DOHH2 (cell line): ENCODE data around the gene MB21D2.

ENCODE experiments used
- H3F3A ChIP-seq: fragments of 200-600 bp; sonication (generic), shearing (Covaris generic); 2 replicates; pipeline ENCODE4 v1.6.0; 2016; ENCODE audit warnings: antibody characterized with exemption, mild to moderate bottlenecking; ENCODE audit not compliant: control insufficient read depth, insufficient read depth
- H3K27ac ChIP-seq: fragments of 200-600 bp; sonication (generic); 2 replicates; pipeline ENCODE4 v1.5.1; 2014; ENCODE audit warnings: low read depth, mild to moderate bottlenecking, low read length, moderate library complexity
- H3K27me3 ChIP-seq: fragments of 200-600 bp; sonication (generic); 2 replicates; pipeline ENCODE4 v1.6.1; 2014; ENCODE audit warnings: mild to moderate bottlenecking, low read length, mixed read lengths; ENCODE audit not compliant: control insufficient read depth
- H3K36me3 ChIP-seq: fragments of 200-600 bp; sonication (generic); 2 replicates; pipeline ENCODE4 v1.6.1; 2014; ENCODE audit warnings: mild to moderate bottlenecking, low read length, moderate library complexity, mixed read lengths; ENCODE audit not compliant: control insufficient read depth
- H3K4me1 ChIP-seq: fragments of 200-600 bp; sonication (generic); 2 replicates; pipeline ENCODE4 v1.6.1; 2014; ENCODE audit warnings: mild to moderate bottlenecking, low read length, mixed read lengths; ENCODE audit not compliant: control insufficient read depth
- H3K4me2 ChIP-seq: fragments of 200-600 bp; sonication (generic); 2 replicates; pipeline ENCODE4 v1.6.0; 2014; ENCODE audit warnings: mild to moderate bottlenecking, low read length, moderate library complexity
- H3K4me3 ChIP-seq: fragments of 200-600 bp; sonication (generic); 2 replicates; pipeline ENCODE4 v1.5.1; 2014; ENCODE audit warnings: mild to moderate bottlenecking, low read length, mixed read lengths
- H3K79me2 ChIP-seq: fragments of 200-600 bp; sonication (generic); 2 replicates; pipeline ENCODE4 v1.6.1; 2014; ENCODE audit warnings: mild to moderate bottlenecking, low read length, mixed read lengths; ENCODE audit not compliant: control insufficient read depth
- H3K9me2 ChIP-seq: fragments of 200-600 bp; sonication (generic); replicated peaks from 2 replicates; pipeline ENCODE4 v1.6.1; 2014; ENCODE audit warnings: mild to moderate bottlenecking, low read length, mixed read lengths; ENCODE audit not compliant: control insufficient read depth
- H3K9me3 ChIP-seq: fragments of 200-600 bp; sonication (generic); 2 replicates; pipeline ENCODE4 v1.6.1; 2014; ENCODE audit warnings: antibody characterized with exemption, low read length, mixed read lengths; ENCODE audit not compliant: control insufficient read depth, insufficient read depth
- H4K20me1 ChIP-seq: fragments of 200-600 bp; sonication (generic); 2 replicates; pipeline ENCODE4 v1.6.0; 2014; ENCODE audit warnings: low read depth, mild to moderate bottlenecking, antibody characterized with exemption, low read length, moderate library complexity; ENCODE audit not compliant: control insufficient read depth, insufficient read depth
- EZH2phosphoT487 ChIP-seq: fragments of 200-600 bp; sonication (generic); IDR thresholded peaks from 2 replicates; pipeline ENCODE4 v1.6.1; 2017; ENCODE audit warnings: borderline replicate concordance, mild to moderate bottlenecking, antibody characterized with exemption, low read length, moderate library complexity, mixed read lengths
- TF ChIP-seq, protein P1 (sequence below): fragments of 200-600 bp; sonication (generic); IDR thresholded peaks from one replicate; pipeline ENCODE4 v1.5.1; 2014; ENCODE audit warnings: antibody characterized with exemption, mild to moderate bottlenecking, low read depth, low read length; ENCODE audit not compliant: poor library complexity, severe bottlenecking

The MB21D2 gene

DNA sequence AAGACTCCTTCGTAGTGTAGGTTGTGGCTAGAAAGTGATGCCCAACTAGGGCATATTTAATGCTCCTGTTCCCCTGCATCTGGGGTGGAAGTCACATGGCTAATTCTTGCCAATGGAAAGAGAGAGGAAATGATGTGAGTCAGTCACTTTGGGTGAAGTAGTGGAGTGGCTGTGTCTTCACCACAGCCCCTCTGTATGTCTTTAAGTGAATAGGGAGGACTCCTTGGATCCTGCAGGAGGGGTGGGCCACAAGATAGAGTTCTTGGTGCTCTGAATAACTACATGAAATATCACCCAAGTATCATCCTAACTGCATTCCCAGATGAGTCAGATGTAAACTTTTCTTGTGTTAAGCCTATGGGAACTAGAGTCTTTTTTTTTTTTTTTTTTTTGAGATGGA, 17.8 kb upstream of the MB21D2 start:
- Histone ChIP-seq H3K4me1 (no peaks in the 10 kb centered on the region), H3F3A (no peaks in the 10 kb centered on the region), H3K4me3 (no peak overlapping the region), H3K27ac (no peak overlapping the region), H4K20me1 (no peaks in the 10 kb centered on the region), H3K4me2 (no peak overlapping the region), H3K36me3 (no peaks in the 10 kb centered on the region), H3K27me3 (no peaks in the 10 kb centered on the region), H3K9me2 (no peaks in the 10 kb centered on the region), H3K9me3 (no peaks in the 10 kb centered on the region), H3K79me2 (no peaks in the 10 kb centered on the region)
- no peak for TF ChIP-seq EZH2phosphoT487
- TF ChIP-seq, protein P1, sequence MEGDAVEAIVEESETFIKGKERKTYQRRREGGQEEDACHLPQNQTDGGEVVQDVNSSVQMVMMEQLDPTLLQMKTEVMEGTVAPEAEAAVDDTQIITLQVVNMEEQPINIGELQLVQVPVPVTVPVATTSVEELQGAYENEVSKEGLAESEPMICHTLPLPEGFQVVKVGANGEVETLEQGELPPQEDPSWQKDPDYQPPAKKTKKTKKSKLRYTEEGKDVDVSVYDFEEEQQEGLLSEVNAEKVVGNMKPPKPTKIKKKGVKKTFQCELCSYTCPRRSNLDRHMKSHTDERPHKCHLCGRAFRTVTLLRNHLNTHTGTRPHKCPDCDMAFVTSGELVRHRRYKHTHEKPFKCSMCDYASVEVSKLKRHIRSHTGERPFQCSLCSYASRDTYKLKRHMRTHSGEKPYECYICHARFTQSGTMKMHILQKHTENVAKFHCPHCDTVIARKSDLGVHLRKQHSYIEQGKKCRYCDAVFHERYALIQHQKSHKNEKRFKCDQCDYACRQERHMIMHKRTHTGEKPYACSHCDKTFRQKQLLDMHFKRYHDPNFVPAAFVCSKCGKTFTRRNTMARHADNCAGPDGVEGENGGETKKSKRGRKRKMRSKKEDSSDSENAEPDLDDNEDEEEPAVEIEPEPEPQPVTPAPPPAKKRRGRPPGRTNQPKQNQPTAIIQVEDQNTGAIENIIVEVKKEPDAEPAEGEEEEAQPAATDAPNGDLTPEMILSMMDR = no peak

DNA sequence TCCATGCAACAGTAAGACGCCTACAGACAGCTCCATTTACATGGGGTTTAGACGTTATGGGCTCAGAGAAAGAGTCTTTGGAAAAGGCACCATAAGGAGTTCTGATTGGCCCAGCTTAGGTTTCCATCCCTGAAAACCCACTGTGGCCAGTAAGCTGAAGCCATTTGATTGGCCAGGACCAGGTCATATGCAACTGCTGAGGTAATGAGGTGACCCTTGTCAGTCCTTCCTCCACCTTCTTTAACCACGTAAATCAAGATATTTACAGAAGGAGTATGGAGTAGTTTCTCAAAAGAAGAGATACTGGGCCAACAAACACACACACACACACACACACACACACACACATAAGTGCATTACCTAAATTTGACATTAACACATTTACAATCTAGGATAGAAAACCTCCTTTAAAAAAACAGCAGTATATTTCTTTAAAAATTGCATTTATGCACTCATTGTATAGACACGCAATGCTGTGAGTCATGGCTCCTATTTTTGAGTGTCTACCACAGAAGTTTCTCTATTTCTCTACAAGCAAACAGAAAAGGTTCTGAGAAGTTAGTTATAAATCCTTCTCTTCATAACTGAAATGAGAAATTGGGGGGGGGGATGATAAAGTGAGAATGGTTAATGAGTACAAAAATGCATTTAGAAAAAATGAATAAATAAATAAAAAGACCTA, 16.3 kb upstream of the MB21D2 start:
- H3K36me3 ChIP-seq = no peaks in the 10 kb centered on the region
- no peak overlapping the region for H3K4me2 ChIP-seq
- H3F3A ChIP-seq = no peaks in the 10 kb centered on the region
- TF ChIP-seq, protein P1 = no peak
- TF ChIP-seq EZH2phosphoT487 = no peak
- no peaks in the 10 kb centered on the region for H3K27me3 ChIP-seq
- no peaks in the 10 kb centered on the region for H4K20me1 ChIP-seq
- no peak overlapping the region for H3K4me3 ChIP-seq
- no peak overlapping the region for H3K27ac ChIP-seq
- H3K9me2 ChIP-seq = no peaks in the 10 kb centered on the region
- H3K4me1 ChIP-seq = no peaks in the 10 kb centered on the region
- H3K9me3 ChIP-seq = no peaks in the 10 kb centered on the region
- H3K79me2 ChIP-seq = no peaks in the 10 kb centered on the region

DNA sequence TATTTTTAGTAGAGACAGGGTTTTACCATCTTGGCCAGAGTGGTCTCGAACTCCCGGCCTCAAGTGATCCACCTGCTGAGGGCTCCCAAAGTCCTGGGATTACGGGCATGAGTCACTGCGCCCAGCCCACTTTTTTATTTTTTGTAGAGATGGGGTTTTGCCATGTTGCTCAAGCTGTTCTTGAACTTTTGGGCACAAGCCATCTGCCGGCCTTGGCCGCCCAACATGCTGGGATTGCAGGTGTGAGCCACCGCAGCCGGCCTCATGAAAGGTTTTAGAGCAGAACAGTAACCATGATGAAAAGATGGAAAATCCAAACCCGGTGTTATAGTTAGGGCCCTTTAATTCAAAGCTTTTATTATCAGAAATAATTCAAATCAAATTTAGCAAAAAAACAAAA, 15.6 kb upstream of the MB21D2 start:
- H3K4me3 ChIP-seq = no peak overlapping the region
- H3K79me2 ChIP-seq = no peaks in the 10 kb centered on the region
- H3K36me3 ChIP-seq = no peaks in the 10 kb centered on the region
- no peaks in the 10 kb centered on the region for H3F3A ChIP-seq
- H3K4me1 ChIP-seq = no peaks in the 10 kb centered on the region
- TF ChIP-seq, protein P1 = no peak
- no peak for TF ChIP-seq EZH2phosphoT487
- no peaks in the 10 kb centered on the region for H3K9me2 ChIP-seq
- H3K9me3 ChIP-seq = no peaks in the 10 kb centered on the region
- no peaks in the 10 kb centered on the region for H3K27me3 ChIP-seq
- no peaks in the 10 kb centered on the region for H4K20me1 ChIP-seq
- no peak overlapping the region for H3K27ac ChIP-seq
- H3K4me2 ChIP-seq = no peak overlapping the region
